ENCODE data around the gene ELMO2.
A peak's percentile ranks its signal among the peaks of the same experiment; 100 is the strongest.
"Not testable (repeated sequence)": the region's sequence is repeated elsewhere in the genome, so short reads cannot be mapped to it uniquely, and the experiment has no call there.

ELMO2 gene

GRCh38 chr20:46402331-46402811 is 4.0 kb downstream of the ELMO2 start:
- DNase-seq (ENCODE audit: low spot score) = peak; percentile 93

- no peak for DNase-seq (ENCODE audit: low spot score)
Measured at GRCh38 chr20:46401478-46401860, 4.9 kb downstream of the ELMO2 start.

- DNase-seq (ENCODE audit: low spot score) = no peak
Measured at GRCh38 chr20:46400828-46401477, 5.5 kb downstream of the ELMO2 start.

- peak; percentile 53 for DNase-seq (ENCODE audit: low spot score)
Measured at GRCh38 chr20:46400253-46400652, 6.2 kb downstream of the ELMO2 start.

- DNase-seq (ENCODE audit: low spot score) = no peak
Measured at GRCh38 chr20:46399401-46399800, 7.0 kb downstream of the ELMO2 start.

GRCh38 chr20:46398963-46399362 is 7.5 kb downstream of the ELMO2 start:
- no peak for DNase-seq (ENCODE audit: low spot score)

GRCh38 chr20:46396052-46396740 is 10.2 kb downstream of the ELMO2 start:
- DNase-seq (ENCODE audit: low spot score) = peak; percentile 44

GRCh38 chr20:46394872-46395760 is 11.3 kb downstream of the ELMO2 start:
- no peak for DNase-seq (ENCODE audit: low spot score)

- no peak for DNase-seq (ENCODE audit: low spot score)
Measured at GRCh38 chr20:46393967-46394366, 12.4 kb downstream of the ELMO2 start.

GRCh38 chr20:46388937-46389336 is 17.5 kb downstream of the ELMO2 start:
- DNase-seq (ENCODE audit: low spot score) = no peak

- no peak for DNase-seq (ENCODE audit: low spot score)
Measured at GRCh38 chr20:46388201-46388836, 18.1 kb downstream of the ELMO2 start.

GRCh38 chr20:46387054-46387453 is 19.4 kb downstream of the ELMO2 start:
- DNase-seq (ENCODE audit: low spot score) = not testable (repeated sequence)

- no peak for DNase-seq (ENCODE audit: low spot score)
Measured at GRCh38 chr20:46378412-46379009, 27.9 kb downstream of the ELMO2 start.

- no peak for DNase-seq (ENCODE audit: low spot score)
Measured at GRCh38 chr20:46377518-46377917, 28.9 kb downstream of the ELMO2 start.

- DNase-seq (ENCODE audit: low spot score) = no peak
Measured at GRCh38 chr20:46376196-46376785, 30.1 kb downstream of the ELMO2 start.

GRCh38 chr20:46375771-46376170 is 30.6 kb downstream of the ELMO2 start:
- DNase-seq (ENCODE audit: low spot score) = no peak

GRCh38 chr20:46374383-46374782 is 32.0 kb downstream of the ELMO2 start:
- DNase-seq (ENCODE audit: low spot score) = no peak

- no peak for DNase-seq (ENCODE audit: low spot score)
Measured at GRCh38 chr20:46371656-46372055, 34.8 kb downstream of the ELMO2 start.

- no peak for DNase-seq (ENCODE audit: low spot score)
Measured at GRCh38 chr20:46368902-46369268, 37.5 kb downstream of the ELMO2 start.

- no peak for DNase-seq (ENCODE audit: low spot score)
Measured at GRCh38 chr20:46367967-46368901, 38.2 kb downstream of the ELMO2 start.
